ENCODE data around the gene PCDH17. TPM values are rescaled to one million over a fixed set of nuclear protein-coding genes. Genes with fewer than 3 reads are reported as not detected.

Gene PCDH17
- total and polyA plus RNA-seq, 4 donors = 0.59 to 8.8 (median 0.98) TPM

GRCh38 chr13:57627663-57628062 lies 3.9 kb upstream of the PCDH17 start:
- peaks cover 0 to 5% (median under 1%) of the 10 kb centered on the region in 4 donors for H3K9me3 ChIP-seq (ENCODE audit: control insufficient read depth in 4 of 4, low read length in 3 of 4)
- no peak overlapping the region for H3K4me3 ChIP-seq (ENCODE audit: low read depth in 1 of 3, low read length in 3 of 3)
- peaks cover 0 to 18% (median 5%) of the 10 kb centered on the region in 4 donors for H3K27me3 ChIP-seq (ENCODE audit: control insufficient read depth in 4 of 4, insufficient read depth in 4 of 4, low read length in 3 of 4)
- H3K27ac ChIP-seq (ENCODE audit: low read depth in 1 of 2, low read length in 2 of 2) = no peak overlapping the region
- DNase-seq (ENCODE audit: low spot score) = no peak
- TF ChIP-seq YY1 (IDR thresholded peaks at IDR 0.05) = no peak
- peak; percentile 70 to 73 for TF ChIP-seq RAD21 (IDR thresholded peaks at IDR 0.05)
- TF ChIP-seq TAF1 (conservative IDR thresholded peaks at IDR 0.05) = no peak
- TF ChIP-seq CTCF (IDR thresholded peaks at IDR 0.05; ENCODE audit: low read depth, low read length, missing input control) = peak; percentile 76
- TF ChIP-seq JUND (IDR thresholded peaks at IDR 0.05) = no peak
- peaks cover 5 to 35% (median 30%) of the 10 kb centered on the region in 4 donors for H3K4me1 ChIP-seq (ENCODE audit: control insufficient read depth in 4 of 4, insufficient read depth in 4 of 4, low read length in 3 of 4)
- WGBS = under 1% methylated on average over 3 of the region's 3 CpGs
- no peak overlapping the region for H3K9ac ChIP-seq (ENCODE audit: low read depth in 1 of 2, low read length in 2 of 2)
- H3K36me3 ChIP-seq (ENCODE audit: control insufficient read depth in 4 of 4, insufficient read depth in 3 of 4, low read depth in 1 of 4, low read length in 3 of 4) = no peaks in the 10 kb centered on the region

- peaks cover 0 to 20% (median 9%) of the 10 kb centered on the region in 4 donors for H3K27me3 ChIP-seq (ENCODE audit: control insufficient read depth in 4 of 4, insufficient read depth in 4 of 4, low read length in 3 of 4)
Observed at GRCh38 chr13:57629391-57629804, 2.1 kb upstream of the PCDH17 start.

More at GRCh38 chr13:57629391-57629804, 2.1 kb upstream of the PCDH17 start:
- Histone ChIP-seq H3K36me3 (ENCODE audit: control insufficient read depth in 4 of 4, insufficient read depth in 3 of 4, low read depth in 1 of 4, low read length in 3 of 4) (no peaks in the 10 kb centered on the region), H3K4me3 (ENCODE audit: low read depth in 1 of 3, low read length in 3 of 3) (peak overlapping the region in 2 of 3 donors; percentile 37 to 51), H3K27ac (ENCODE audit: low read depth in 1 of 2, low read length in 2 of 2) (no peak overlapping the region), H3K9me3 (ENCODE audit: control insufficient read depth in 4 of 4, low read length in 3 of 4) (peaks cover 0 to 12% (median 3%) of the 10 kb centered on the region in 4 donors), H3K9ac (ENCODE audit: low read depth in 1 of 2, low read length in 2 of 2) (no peak overlapping the region), H3K4me1 (ENCODE audit: control insufficient read depth in 4 of 4, insufficient read depth in 4 of 4, low read length in 3 of 4) (peaks cover 5 to 40% (median 33%) of the 10 kb centered on the region in 4 donors)
- peak; percentile 33 for DNase-seq (ENCODE audit: low spot score)
- 4% methylated on average over 29 of the region's 29 CpGs for WGBS
- TF ChIP-seq FOXA2 (IDR thresholded peaks at IDR 0.05) (no peak), HNF4G (IDR thresholded peaks at IDR 0.05) (no peak), HNF4A (conservative IDR thresholded peaks at IDR 0.05) (no peak), ATF3 (IDR thresholded peaks at IDR 0.05) (no peak), RAD21 (IDR thresholded peaks at IDR 0.05) (no peak), SP1 (IDR thresholded peaks at IDR 0.05) (no peak), GABPA (IDR thresholded peaks at IDR 0.05 in 1 of 2, conservative IDR thresholded peaks at IDR 0.05 in 1 of 2) (no peak), FOXA1 (IDR thresholded peaks at IDR 0.05) (no peak), CTCF (IDR thresholded peaks at IDR 0.05; ENCODE audit: low read depth, low read length, missing input control) (no peak), ZBTB33 (IDR thresholded peaks at IDR 0.05) (no peak), JUND (IDR thresholded peaks at IDR 0.05) (no peak)
- TF ChIP-seq, protein P1, sequence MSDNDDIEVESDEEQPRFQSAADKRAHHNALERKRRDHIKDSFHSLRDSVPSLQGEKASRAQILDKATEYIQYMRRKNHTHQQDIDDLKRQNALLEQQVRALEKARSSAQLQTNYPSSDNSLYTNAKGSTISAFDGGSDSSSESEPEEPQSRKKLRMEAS (IDR thresholded peaks at IDR 0.05) = no peak
- TF ChIP-seq, protein P2, sequence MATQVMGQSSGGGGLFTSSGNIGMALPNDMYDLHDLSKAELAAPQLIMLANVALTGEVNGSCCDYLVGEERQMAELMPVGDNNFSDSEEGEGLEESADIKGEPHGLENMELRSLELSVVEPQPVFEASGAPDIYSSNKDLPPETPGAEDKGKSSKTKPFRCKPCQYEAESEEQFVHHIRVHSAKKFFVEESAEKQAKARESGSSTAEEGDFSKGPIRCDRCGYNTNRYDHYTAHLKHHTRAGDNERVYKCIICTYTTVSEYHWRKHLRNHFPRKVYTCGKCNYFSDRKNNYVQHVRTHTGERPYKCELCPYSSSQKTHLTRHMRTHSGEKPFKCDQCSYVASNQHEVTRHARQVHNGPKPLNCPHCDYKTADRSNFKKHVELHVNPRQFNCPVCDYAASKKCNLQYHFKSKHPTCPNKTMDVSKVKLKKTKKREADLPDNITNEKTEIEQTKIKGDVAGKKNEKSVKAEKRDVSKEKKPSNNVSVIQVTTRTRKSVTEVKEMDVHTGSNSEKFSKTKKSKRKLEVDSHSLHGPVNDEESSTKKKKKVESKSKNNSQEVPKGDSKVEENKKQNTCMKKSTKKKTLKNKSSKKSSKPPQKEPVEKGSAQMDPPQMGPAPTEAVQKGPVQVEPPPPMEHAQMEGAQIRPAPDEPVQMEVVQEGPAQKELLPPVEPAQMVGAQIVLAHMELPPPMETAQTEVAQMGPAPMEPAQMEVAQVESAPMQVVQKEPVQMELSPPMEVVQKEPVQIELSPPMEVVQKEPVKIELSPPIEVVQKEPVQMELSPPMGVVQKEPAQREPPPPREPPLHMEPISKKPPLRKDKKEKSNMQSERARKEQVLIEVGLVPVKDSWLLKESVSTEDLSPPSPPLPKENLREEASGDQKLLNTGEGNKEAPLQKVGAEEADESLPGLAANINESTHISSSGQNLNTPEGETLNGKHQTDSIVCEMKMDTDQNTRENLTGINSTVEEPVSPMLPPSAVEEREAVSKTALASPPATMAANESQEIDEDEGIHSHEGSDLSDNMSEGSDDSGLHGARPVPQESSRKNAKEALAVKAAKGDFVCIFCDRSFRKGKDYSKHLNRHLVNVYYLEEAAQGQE (IDR thresholded peaks at IDR 0.05) = no peak
